Stimulated activated CD4-positive, alpha-beta T cell treated with anti-CD3 and anti-CD28 coated beads, Interleukin-1b, Interleukin-23, amount 100 ng/mL, for 24 hours (primary cell): ENCODE measurements around the gene SHC3.

Source experiments
- DNase-seq, 4 experiments: peaks; one replicate each; pipeline ENCODE4 v3.0.0-alpha.2; 2020; ENCODE audit warnings: low read depth in 4 of 4, low spot score in 1 of 4

SHC3 gene

DNA sequence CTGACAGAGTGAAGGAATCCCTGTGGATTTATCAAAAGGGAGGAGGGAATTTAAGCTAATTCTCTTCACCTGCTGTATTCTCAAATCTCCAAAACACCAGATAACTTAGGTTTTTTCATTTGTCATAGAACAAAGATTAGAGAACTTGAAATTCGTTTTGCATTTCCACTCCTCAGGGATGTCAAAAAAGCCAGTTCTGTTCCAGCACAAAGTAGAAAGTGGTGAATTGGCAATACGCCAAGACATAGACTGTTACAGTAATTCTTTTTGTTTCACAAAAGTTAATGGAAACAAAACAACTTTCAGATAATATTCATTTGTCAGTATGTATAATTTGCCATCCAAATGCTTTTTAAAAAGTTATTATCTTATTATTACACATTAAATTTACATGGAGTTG, 172.4 kb downstream of the SHC3 start:
- no peak for DNase-seq

DNA sequence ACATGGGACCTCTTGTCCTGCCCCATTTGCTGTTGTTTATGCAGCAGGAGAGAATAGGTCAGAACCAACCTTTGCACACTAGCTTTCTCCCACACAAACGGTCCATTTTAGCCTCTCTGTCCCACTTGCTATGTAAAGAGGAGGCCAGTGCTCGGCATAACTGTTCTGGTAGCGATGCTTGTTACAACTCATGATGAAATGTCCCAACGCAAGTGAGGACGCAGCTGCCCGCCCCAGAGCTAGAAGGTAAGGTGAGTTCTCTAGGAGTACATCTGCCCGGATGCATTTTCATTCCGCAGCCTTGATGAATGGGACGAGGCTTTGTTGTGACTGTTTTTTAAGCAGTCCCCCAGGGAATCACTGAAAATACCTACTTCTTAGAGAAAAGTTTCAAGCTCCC, 173.3 kb downstream of the SHC3 start:
- no peak for DNase-seq

GRCh38 chr9:89002987-89003386, 175.6 kb downstream of the SHC3 start:
- DNase-seq = no peak

GRCh38 chr9:89001917-89002540, 176.6 kb downstream of the SHC3 start:
- DNase-seq = no peak

GRCh38 chr9:89000973-89001916, 177.4 kb downstream of the SHC3 start:
- peak; percentile 60 to 75 (median 69) for DNase-seq

- DNase-seq = no peak
These were observed 178.2 kb downstream of the SHC3 start for GRCh38 chr9:89000371-89000781.

GRCh38 chr9:88998911-88999310, 179.7 kb downstream of the SHC3 start:
- DNase-seq = no peak

GRCh38 chr9:88998503-88998902, 180.1 kb downstream of the SHC3 start:
- no peak for DNase-seq

DNA sequence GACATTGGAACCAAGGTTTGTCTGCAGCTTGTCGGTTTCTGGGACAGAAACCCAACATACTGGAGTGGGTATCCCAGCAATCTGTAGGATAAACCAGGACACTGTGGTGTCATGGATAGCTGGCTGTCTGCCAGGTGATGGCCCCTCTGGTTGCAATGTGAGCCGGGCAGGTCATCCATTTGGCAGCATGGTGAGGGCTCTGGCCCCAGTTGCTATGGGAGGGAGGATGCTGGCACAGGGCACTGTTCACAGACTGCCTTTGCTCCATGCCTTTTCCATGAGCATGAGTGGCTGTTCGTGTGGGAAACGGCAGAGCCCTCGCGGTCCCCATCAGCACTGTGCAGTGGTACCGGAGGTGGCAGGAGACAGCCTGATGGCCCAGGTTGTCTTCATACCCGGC, 181.0 kb downstream of the SHC3 start:
- DNase-seq = no peak

DNA sequence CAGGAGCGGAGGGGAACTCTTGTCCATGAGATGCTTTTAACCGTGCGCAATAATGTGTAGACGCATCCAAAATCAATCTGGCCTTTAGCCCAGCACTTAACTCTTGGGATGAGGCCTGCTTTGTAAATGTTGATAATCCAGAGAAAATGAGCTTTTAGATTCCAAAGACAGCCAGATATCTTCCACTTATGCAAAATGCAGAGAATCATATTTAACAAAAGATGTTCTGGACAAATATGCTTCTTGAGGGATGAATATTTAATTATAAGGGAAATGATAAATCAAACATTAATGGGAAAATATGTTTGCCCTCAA, 181.7 kb downstream of the SHC3 start:
- no peak for DNase-seq

GRCh38 chr9:88996046-88996920, 182.3 kb downstream of the SHC3 start:
- no peak for DNase-seq

- DNase-seq = no peak
These were observed 183.0 kb downstream of the SHC3 start for GRCh38 chr9:88995627-88996026.

GRCh38 chr9:88995200-88995577, 183.4 kb downstream of the SHC3 start:
- DNase-seq = no peak

- DNase-seq = no peak
These were observed 184.0 kb downstream of the SHC3 start for GRCh38 chr9:88994469-88995199.

DNA sequence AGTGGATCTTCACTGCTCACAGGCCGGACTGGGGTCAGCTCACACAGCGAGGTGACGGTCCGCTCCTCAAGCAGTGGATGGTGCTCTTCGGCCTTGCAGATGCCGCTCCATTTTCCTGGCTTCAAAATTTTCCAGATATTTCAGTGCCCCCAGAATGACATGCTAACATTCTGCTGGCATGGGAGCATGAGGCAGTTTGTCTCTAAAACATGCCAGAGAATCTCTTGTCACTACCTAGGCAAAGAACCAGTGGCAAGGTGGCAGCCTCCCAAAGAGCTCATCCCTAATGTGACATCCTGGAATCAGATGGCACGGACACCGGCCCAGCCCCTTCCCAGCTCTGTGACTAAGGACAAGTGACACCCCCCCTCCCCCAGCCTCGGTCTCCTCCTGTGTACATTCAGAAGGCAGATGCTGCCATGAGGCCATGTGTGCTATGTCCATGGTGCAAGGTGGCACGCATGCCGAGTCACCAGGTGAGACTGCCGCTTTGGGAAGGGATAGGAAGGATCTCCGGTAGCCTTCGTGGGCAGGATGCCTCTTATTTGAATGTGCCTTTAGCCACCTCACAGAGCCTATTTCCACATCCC, 184.7 kb downstream of the SHC3 start:
- DNase-seq = no peak

GRCh38 chr9:88993327-88993726, 185.3 kb downstream of the SHC3 start:
- DNase-seq = no peak

GRCh38 chr9:88992556-88992955, 186.1 kb downstream of the SHC3 start:
- no peak for DNase-seq

- DNase-seq = peak in 2 of 4 experiments; percentile 13 to 41
These were observed 187.3 kb downstream of the SHC3 start, which contains the start of gene S1PR3 for GRCh38 chr9:88991066-88992034. S1PR3 (plus strand) TSS chr9:88991468; CDS start chr9:89001201, 9,733 bp downstream.

DNA sequence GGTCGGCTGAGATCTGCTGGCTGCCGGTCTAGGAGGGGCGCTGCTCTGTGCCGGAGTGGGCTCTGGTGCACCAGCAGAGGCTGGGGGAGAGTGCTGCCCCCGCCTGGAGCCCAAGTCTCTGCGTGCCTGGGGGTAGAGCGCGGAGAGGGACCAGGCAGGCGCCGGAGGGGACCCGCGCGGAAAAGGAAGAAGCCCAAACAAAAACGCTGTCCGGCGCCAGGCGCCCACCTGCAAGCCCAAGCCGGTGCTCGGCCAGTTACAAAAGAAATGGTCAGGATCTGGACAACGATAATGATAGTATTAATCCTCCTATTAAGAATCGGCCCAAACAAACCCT, 187.9 kb downstream of the SHC3 start:
- DNase-seq = no peak
